ENCODE data around the gene CCDC9.

CCDC9 gene
- total RNA-seq: 25.5 to 36.1 (median 30.3) reads per million in 4 experiments

GRCh38 chr19:47255879-47256692 lies at the start of gene CCDC9:
TSS of gene CCDC9 (plus strand) at chr19:47256525. CDS start at chr19:47258401, 1,876 bp downstream.
- peak; percentile 95 for DNase-seq

GRCh38 chr19:47209319-47210179 lies 46.8 kb upstream of the CCDC9 start:
- DNase-seq: no peak

- DNase-seq: no peak
These were observed 46.2 kb upstream of the CCDC9 start for GRCh38 chr19:47210180-47210490.

GRCh38 chr19:47210689-47211316 lies 45.5 kb upstream of the CCDC9 start:
- DNase-seq: peak; percentile 76

- DNase-seq: no peak
These were observed 40.7 kb upstream of the CCDC9 start for GRCh38 chr19:47215581-47215980.

- DNase-seq: no peak
These were observed 35.1 kb upstream of the CCDC9 start for GRCh38 chr19:47221080-47221841.

GRCh38 chr19:47221890-47222289 lies 34.4 kb upstream of the CCDC9 start:
- DNase-seq: no peak

GRCh38 chr19:47225746-47226425 lies 30.4 kb upstream of the CCDC9 start:
- DNase-seq: peak; percentile 86

GRCh38 chr19:47226426-47227351 lies 29.6 kb upstream of the CCDC9 start:
- peak; percentile 35 for DNase-seq

- peak; percentile 25 for DNase-seq
These were observed 28.8 kb upstream of the CCDC9 start for GRCh38 chr19:47227352-47228167.

GRCh38 chr19:47228168-47228936 lies 28.0 kb upstream of the CCDC9 start:
- peak; percentile 27 for DNase-seq

GRCh38 chr19:47228937-47229675 lies 27.2 kb upstream of the CCDC9 start:
- DNase-seq: no peak

GRCh38 chr19:47229676-47230053 lies 26.7 kb upstream of the CCDC9 start:
- no peak for DNase-seq

GRCh38 chr19:47230054-47230920 lies 26.0 kb upstream of the CCDC9 start:
- DNase-seq: peak; percentile 85

- DNase-seq: no peak
These were observed 25.5 kb upstream of the CCDC9 start, which contains the start of gene BBC3 for GRCh38 chr19:47230921-47231214. TSS of gene BBC3 (minus strand) at chr19:47231199. CDS start at chr19:47228431, 2,768 bp downstream.

GRCh38 chr19:47231215-47232054 lies 24.9 kb upstream of the CCDC9 start:
- peak; percentile 89 for DNase-seq
